ENCODE results near the gene ADD3.

- TF ChIP-seq CTCF (IDR thresholded peaks at IDR 0.05; ENCODE audit: borderline replicate concordance, extremely low read depth, low read length, poor library complexity, severe bottlenecking) (no peak), EZH2 (IDR thresholded peaks at IDR 0.05; ENCODE audit: borderline replicate concordance, low read depth, low read length, severe bottlenecking) (no peak)
Observed at GRCh38 chr10:109997233-109997632, 10.6 kb upstream of the ADD3 start.

Data from DND-41 (cell line).